CD14-positive monocyte (primary cell): ENCODE measurements around the gene STIL. TPM values are rescaled to one million over a fixed set of nuclear protein-coding genes. Genes with fewer than 3 reads are reported as not detected.

Experiments
- DNase-seq, 3 donors: peaks; one replicate each; pipeline ENCODE4 v3.0.0-alpha.2; 2011 to 2022
- H2AFZ ChIP-seq: 2 replicates; pipeline ENCODE4 v1.6.0; 2012; ENCODE audit warnings: mild to moderate bottlenecking, low read depth, low read length, inconsistent platforms; ENCODE audit not compliant: insufficient read depth, poor library complexity, severe bottlenecking
- H3K27ac ChIP-seq, 2 donors: 1 replicate in 1 of 2; 2 replicates in 1 of 2; pipeline ENCODE4 v1.5.1; 2012 to 2013; ENCODE audit warnings: low read length in 2 of 2, control low read depth in 1 of 2, inconsistent platforms in 1 of 2, low read depth in 1 of 2, mild to moderate bottlenecking in 1 of 2
- H3K27me3 ChIP-seq, 2 donors: one replicate each; pipeline versions ENCODE4 v1.6.0 to v1.6.1; 2011 to 2013; ENCODE audit warnings: low read length in 2 of 2; ENCODE audit not compliant: control insufficient read depth in 2 of 2, insufficient read depth in 2 of 2
- H3K36me3 ChIP-seq, 2 donors: replicated peaks in 1 of 2; 1 replicate in 1 of 2; 2 replicates in 1 of 2; pipeline versions ENCODE4 v1.5.1 to v1.6.1; 2012 to 2013; ENCODE audit warnings: low read length in 2 of 2, control low read depth in 1 of 2, inconsistent platforms in 1 of 2, mild to moderate bottlenecking in 1 of 2; ENCODE audit not compliant: insufficient read depth in 2 of 2, control insufficient read depth in 1 of 2
- H3K4me1 ChIP-seq, 2 donors: 1 replicate in 1 of 2; 2 replicates in 1 of 2; pipeline versions ENCODE4 v1.5.1 to v1.6.1; 2012 to 2013; ENCODE audit warnings: low read length in 2 of 2, control low read depth in 1 of 2, inconsistent platforms in 1 of 2, mild to moderate bottlenecking in 1 of 2, moderate library complexity in 1 of 2; ENCODE audit not compliant: insufficient read depth in 2 of 2, control insufficient read depth in 1 of 2
- H3K4me2 ChIP-seq: replicated peaks from 2 replicates; pipeline ENCODE3; 2012; ENCODE audit warnings: low read length, moderate library complexity, mild to moderate bottlenecking; ENCODE audit not compliant: poor library complexity, severe bottlenecking; ENCODE audit errors: extremely low read depth
- H3K4me3 ChIP-seq, 3 experiments: fragments of 200-600 bp in 1 of 3; sonication (generic) in 1 of 3; replicated peaks in 1 of 3; 1 replicate in 2 of 3; 2 replicates in 1 of 3; pipeline ENCODE4 v1.5.1; 2011 to 2013; ENCODE audit warnings: low read length in 3 of 3, mild to moderate bottlenecking in 3 of 3, control low read depth in 2 of 3, low read depth in 2 of 3, inconsistent platforms in 1 of 3, moderate library complexity in 1 of 3
- H3K79me2 ChIP-seq: 2 replicates; pipeline ENCODE4 v1.6.0; 2012; ENCODE audit warnings: mild to moderate bottlenecking, control low read depth, inconsistent platforms, low read length, moderate library complexity; ENCODE audit not compliant: insufficient read depth
- H3K9ac ChIP-seq: 2 replicates; pipeline ENCODE4 v1.6.0; 2017; ENCODE audit warnings: low read length, mild to moderate bottlenecking; ENCODE audit not compliant: insufficient read depth, poor library complexity, severe bottlenecking
- H3K9me3 ChIP-seq, 2 donors: replicated peaks in 1 of 2; 1 replicate in 1 of 2; 2 replicates in 1 of 2; pipeline versions ENCODE4 v1.5.1 to v1.6.1; 2012 to 2013; ENCODE audit warnings: low read length in 2 of 2, control low read depth in 1 of 2; ENCODE audit not compliant: control insufficient read depth in 1 of 2, insufficient read depth in 1 of 2
- H4K20me1 ChIP-seq: 2 replicates; pipeline ENCODE4 v1.6.0; 2012; ENCODE audit warnings: mild to moderate bottlenecking, low read length, control low read depth, moderate library complexity; ENCODE audit not compliant: insufficient read depth
- H3K27ac Mint-ChIP-seq, 7 donors: one replicate each; pipeline ENCODE4 v1.8.0; 2020; ENCODE audit warnings: mild to moderate bottlenecking in 7 of 7, mixed read lengths in 7 of 7, moderate library complexity in 6 of 7, inconsistent platforms in 2 of 7
- H3K27me3 Mint-ChIP-seq, 3 donors: one replicate each; pipeline ENCODE4 v1.8.0; 2021 to 2022; ENCODE audit warnings: low read depth in 3 of 3, mild to moderate bottlenecking in 3 of 3, mixed read lengths in 3 of 3, moderate library complexity in 3 of 3, inconsistent platforms in 1 of 3
- H3K36me3 Mint-ChIP-seq, 2 donors: one replicate each; pipeline ENCODE4 v1.8.0; 2020; ENCODE audit warnings: mixed read lengths in 2 of 2, inconsistent platforms in 1 of 2, mild to moderate bottlenecking in 1 of 2
- H3K4me1 Mint-ChIP-seq: one replicate; pipeline ENCODE4 v1.8.0; 2020; ENCODE audit warnings: mild to moderate bottlenecking, mixed read lengths
- H3K4me3 Mint-ChIP-seq, 2 donors: one replicate each; pipeline ENCODE4 v1.8.0; 2020; ENCODE audit warnings: mild to moderate bottlenecking in 2 of 2, mixed read lengths in 2 of 2, moderate library complexity in 1 of 2
- H3K9me3 Mint-ChIP-seq, 7 donors: one replicate each; pipeline ENCODE4 v1.8.0; 2020 to 2022; ENCODE audit warnings: mixed read lengths in 7 of 7, mild to moderate bottlenecking in 6 of 7, moderate library complexity in 6 of 7, inconsistent platforms in 2 of 7
- CTCF ChIP-seq: fragments of 200-600 bp; IDR thresholded peaks from one replicate; pipeline ENCODE4 v1.8.0; 2022; ENCODE audit warnings: antibody characterized with exemption, mild to moderate bottlenecking
- WGBS: methylation state at CpG from one replicate; pipeline ENCODE4 v1.1.5; 2013; ENCODE audit warnings: missing lambda C conversion rate; ENCODE audit not compliant: insufficient coverage; 5-methylcytosine and 5-hydroxymethylcytosine counted together
- intact Hi-C, 2 donors: fragments of 100-400 bp; cut with micrococcal nuclease; formaldehyde crosslinking; loops; one replicate each; pipeline versions ENCODE4 v1.15.0 to v1.15.1; 2023
- polyA plus RNA-seq, 3 donors: library from polyadenylated mRNA; depleted of rRNA in 1 of 3; unstranded in 2 of 3; stranded (reverse) in 1 of 3; fragments of 300-500 nt in 2 of 3; fragments of >200 nt in 1 of 3; fragmentation: Illumina TruSeq in 2 of 3; gene quantifications; 1 replicate in 2 of 3; 2 replicates in 1 of 3; pipeline ENCODE4 v1.2.3, GENCODE V29; 2012 to 2021

Gene STIL
- polyA plus RNA-seq, 3 donors: 0.16 to 0.31 (median 0.27) TPM

- Histone ChIP-seq H4K20me1 (no peaks in the 10 kb centered on the region), H3K27ac (no peak overlapping the region), H3K9ac (no peak overlapping the region), H3K4me3 (no peak overlapping the region), H3K4me2 (no peak overlapping the region), H3K36me3 (no peaks in the 10 kb centered on the region), H3K4me1 (peaks cover 3 to 8% of the 10 kb centered on the region in 2 donors), H3K79me2 (no peaks in the 10 kb centered on the region), H3K9me3 (peaks cover 0 to 21% of the 10 kb centered on the region in 2 donors), H2AFZ (no peak overlapping the region), H3K27me3 (peaks cover 60 to 72% of the 10 kb centered on the region in 2 donors)
- peaks cover 0 to 3% of the 10 kb centered on the region in 2 donors for H3K36me3 Mint-ChIP-seq
- peaks cover 15% of the 10 kb centered on the region for H3K4me1 Mint-ChIP-seq
- intact Hi-C loops: loop anchor here in 1 of 2 donors (5.0 kb wide), 1 partner anchor 222 kb away; no protein-coding TSS in a partner anchor
- no peak for DNase-seq
- TF ChIP-seq CTCF: no peak
- no peak overlapping the region for H3K4me3 Mint-ChIP-seq
- 9% methylated on average over 24 of the region's 30 CpGs for WGBS
- H3K27me3 Mint-ChIP-seq: peaks cover 43 to 52% (median 49%) of the 10 kb centered on the region in 3 donors
- H3K9me3 Mint-ChIP-seq: peaks cover 0 to 13% (median 4%) of the 10 kb centered on the region in 7 donors
- no peak overlapping the region for H3K27ac Mint-ChIP-seq
These were observed 89.1 kb downstream of the STIL start for GRCh38 chr1:47224676-47225399.

- Histone ChIP-seq H3K79me2 (no peaks in the 10 kb centered on the region), H3K4me1 (peaks cover 0 to 8% of the 10 kb centered on the region in 2 donors), H3K27ac (no peak overlapping the region), H3K9me3 (peaks cover 0 to 21% of the 10 kb centered on the region in 2 donors), H3K4me2 (no peak overlapping the region), H3K4me3 (no peak overlapping the region), H3K36me3 (no peaks in the 10 kb centered on the region), H2AFZ (no peak overlapping the region), H4K20me1 (no peaks in the 10 kb centered on the region), H3K27me3 (peaks cover 53 to 64% of the 10 kb centered on the region in 2 donors), H3K9ac (no peak overlapping the region)
- H3K9me3 Mint-ChIP-seq: peaks cover 0 to 11% (median 1%) of the 10 kb centered on the region in 7 donors
- H3K4me3 Mint-ChIP-seq: no peak overlapping the region
- WGBS: 56% methylated on average over 2 of the region's 9 CpGs
- peaks cover 8% of the 10 kb centered on the region for H3K4me1 Mint-ChIP-seq
- TF ChIP-seq CTCF: no peak
- H3K36me3 Mint-ChIP-seq: no peaks in the 10 kb centered on the region
- H3K27ac Mint-ChIP-seq: no peak overlapping the region
- no peak for DNase-seq
- peaks cover 35 to 45% (median 43%) of the 10 kb centered on the region in 3 donors for H3K27me3 Mint-ChIP-seq
- intact Hi-C loops: no loop called here
These were observed 89.8 kb downstream of the STIL start for GRCh38 chr1:47223921-47224675.
